Kidney epithelial cell (primary cell): ENCODE data around the gene HS6ST3. TPM values are rescaled to one million over a fixed set of nuclear protein-coding genes. Genes with fewer than 3 reads are reported as not detected.

Source experiments
- DNase-seq: peaks from one replicate; pipeline ENCODE4 v3.0.0-alpha.2; 2010; ENCODE audit warnings: low read depth
- H3K27me3 ChIP-seq: 2 replicates; pipeline ENCODE4 v1.6.0; 2011; ENCODE audit warnings: low read length; ENCODE audit not compliant: control insufficient read depth, insufficient read depth
- H3K36me3 ChIP-seq: 2 replicates; pipeline ENCODE4 v1.5.1; 2011; ENCODE audit warnings: low read length; ENCODE audit not compliant: control insufficient read depth, insufficient read depth
- H3K4me3 ChIP-seq: 2 replicates; pipeline ENCODE4 v1.5.1; 2011; ENCODE audit warnings: low read depth, mild to moderate bottlenecking, control low read depth, low read length
- total RNA-seq: library from RNA; depleted of rRNA; stranded (reverse); fragments of >200 nt; gene quantifications from 2 replicates; pipeline ENCODE4 v1.2.3, GENCODE V29; 2015
- TF ChIP-seq, protein P1 (sequence below): IDR thresholded peaks from 2 replicates; pipeline ENCODE4 v1.5.1; 2011; ENCODE audit warnings: mild to moderate bottlenecking, moderate library complexity, low read length, control low read depth, inconsistent platforms; ENCODE audit not compliant: insufficient read depth, poor library complexity, severe bottlenecking

Gene HS6ST3
- total RNA-seq, 1 donor from 2014 or later, result 0.38 TPM

GRCh38 chr13:96667294-96668018 lies 577.5 kb downstream of the HS6ST3 start:
- H3K27me3 ChIP-seq, result no peaks in the 10 kb centered on the region
- DNase-seq, result no peak
- TF ChIP-seq, protein P1, sequence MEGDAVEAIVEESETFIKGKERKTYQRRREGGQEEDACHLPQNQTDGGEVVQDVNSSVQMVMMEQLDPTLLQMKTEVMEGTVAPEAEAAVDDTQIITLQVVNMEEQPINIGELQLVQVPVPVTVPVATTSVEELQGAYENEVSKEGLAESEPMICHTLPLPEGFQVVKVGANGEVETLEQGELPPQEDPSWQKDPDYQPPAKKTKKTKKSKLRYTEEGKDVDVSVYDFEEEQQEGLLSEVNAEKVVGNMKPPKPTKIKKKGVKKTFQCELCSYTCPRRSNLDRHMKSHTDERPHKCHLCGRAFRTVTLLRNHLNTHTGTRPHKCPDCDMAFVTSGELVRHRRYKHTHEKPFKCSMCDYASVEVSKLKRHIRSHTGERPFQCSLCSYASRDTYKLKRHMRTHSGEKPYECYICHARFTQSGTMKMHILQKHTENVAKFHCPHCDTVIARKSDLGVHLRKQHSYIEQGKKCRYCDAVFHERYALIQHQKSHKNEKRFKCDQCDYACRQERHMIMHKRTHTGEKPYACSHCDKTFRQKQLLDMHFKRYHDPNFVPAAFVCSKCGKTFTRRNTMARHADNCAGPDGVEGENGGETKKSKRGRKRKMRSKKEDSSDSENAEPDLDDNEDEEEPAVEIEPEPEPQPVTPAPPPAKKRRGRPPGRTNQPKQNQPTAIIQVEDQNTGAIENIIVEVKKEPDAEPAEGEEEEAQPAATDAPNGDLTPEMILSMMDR, result no peak
- H3K4me3 ChIP-seq, result no peak overlapping the region
- no peaks in the 10 kb centered on the region for H3K36me3 ChIP-seq

GRCh38 chr13:96671073-96671472 lies 581.2 kb downstream of the HS6ST3 start:
- Histone ChIP-seq H3K36me3 (no peaks in the 10 kb centered on the region), H3K27me3 (no peaks in the 10 kb centered on the region), H3K4me3 (no peak overlapping the region)
- DNase-seq, result no peak
- TF ChIP-seq, protein P1, result no peak

GRCh38 chr13:96672016-96672415 lies 582.1 kb downstream of the HS6ST3 start:
- Histone ChIP-seq H3K27me3 (no peaks in the 10 kb centered on the region), H3K4me3 (no peak overlapping the region), H3K36me3 (no peaks in the 10 kb centered on the region)
- TF ChIP-seq, protein P1, result no peak
- no peak for DNase-seq

DNA sequence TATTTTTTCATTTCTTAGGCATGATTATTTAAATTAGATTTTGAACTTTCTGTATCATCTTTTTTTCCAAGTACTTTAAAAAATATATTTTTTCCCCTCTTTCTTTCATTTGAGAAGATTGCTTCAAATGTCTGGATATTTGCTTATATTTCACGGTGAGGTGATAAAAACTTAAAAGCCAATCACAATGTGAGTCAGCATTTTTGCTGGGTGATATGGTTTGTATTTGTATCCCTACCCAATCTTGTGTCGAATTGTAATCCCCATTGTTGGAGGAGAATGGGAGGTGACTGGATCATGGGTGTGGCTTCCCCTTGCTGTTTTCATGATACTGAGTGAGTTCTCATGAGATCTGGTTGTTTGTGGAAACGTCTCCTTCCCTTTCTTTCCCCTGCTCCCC lies 583.9 kb downstream of the HS6ST3 start:
- no peaks in the 10 kb centered on the region for H3K27me3 ChIP-seq
- TF ChIP-seq, protein P1, result no peak
- no peak for DNase-seq
- H3K36me3 ChIP-seq, result no peaks in the 10 kb centered on the region
- H3K4me3 ChIP-seq, result no peak overlapping the region

DNA sequence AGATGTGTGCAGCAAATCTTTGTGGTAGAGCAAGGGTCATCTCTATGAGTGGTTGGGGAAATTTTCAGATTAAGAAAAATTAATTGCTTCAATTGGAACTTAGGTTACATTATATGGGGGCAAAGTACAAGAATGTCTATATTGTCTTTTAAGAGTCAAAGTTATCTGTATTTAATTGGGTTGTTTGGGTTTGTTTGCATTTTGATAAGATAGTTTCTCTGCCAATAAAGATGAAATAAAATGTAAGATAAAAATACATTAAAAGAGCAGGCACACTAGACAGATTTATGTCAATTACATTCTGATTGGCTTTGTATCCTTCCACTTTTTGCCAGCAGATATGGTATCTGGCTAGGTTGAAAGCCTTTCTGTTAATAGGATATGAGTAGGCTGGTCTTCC lies 587.1 kb downstream of the HS6ST3 start:
- H3K27me3 ChIP-seq, result no peaks in the 10 kb centered on the region
- TF ChIP-seq, protein P1, result no peak
- no peak for DNase-seq
- no peaks in the 10 kb centered on the region for H3K36me3 ChIP-seq
- H3K4me3 ChIP-seq, result no peak overlapping the region

DNA sequence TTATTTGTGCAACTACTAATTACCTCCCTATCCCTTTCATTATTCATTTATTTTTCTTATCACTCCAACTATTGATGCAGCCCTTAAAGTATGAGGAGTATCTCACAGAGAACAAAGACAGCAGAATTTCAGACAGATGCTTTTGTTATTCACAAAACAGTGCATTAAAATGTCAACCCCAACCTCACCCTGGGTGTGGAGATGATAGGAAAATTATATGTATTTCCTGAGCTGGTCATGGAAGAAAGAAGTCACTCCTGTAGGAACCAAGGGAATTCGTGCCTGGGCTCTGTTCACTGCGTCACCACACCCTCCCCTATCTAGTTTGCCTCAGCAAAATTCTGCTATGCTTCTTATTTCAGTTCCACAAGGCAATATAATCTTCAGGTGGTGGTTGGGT lies 588.9 kb downstream of the HS6ST3 start:
- no peak for DNase-seq
- TF ChIP-seq, protein P1, result no peak
- H3K36me3 ChIP-seq, result no peaks in the 10 kb centered on the region
- H3K4me3 ChIP-seq, result no peak overlapping the region
- no peaks in the 10 kb centered on the region for H3K27me3 ChIP-seq
